ENCODE measurements around the gene GRID2IP. TPM values are rescaled to one million over a fixed set of nuclear protein-coding genes. Genes with fewer than 3 reads are reported as not detected.

The GRID2IP gene
- 0.12 TPM in 1 of 2 replicates, not detected in the other for total RNA-seq

GRCh38 chr7:6551016-6551511 is at the start of gene GRID2IP:
Gene GRID2IP (minus strand): TSS chr7:6551461. CDS start chr7:6551436, 25 bp downstream.

GRCh38 chr7:6589829-6590644 is 38.8 kb upstream of the GRID2IP start, which contains the start of gene INTS15:
Gene INTS15 (plus strand): TSS chr7:6590021. CDS start chr7:6590284, 263 bp downstream.

DNA sequence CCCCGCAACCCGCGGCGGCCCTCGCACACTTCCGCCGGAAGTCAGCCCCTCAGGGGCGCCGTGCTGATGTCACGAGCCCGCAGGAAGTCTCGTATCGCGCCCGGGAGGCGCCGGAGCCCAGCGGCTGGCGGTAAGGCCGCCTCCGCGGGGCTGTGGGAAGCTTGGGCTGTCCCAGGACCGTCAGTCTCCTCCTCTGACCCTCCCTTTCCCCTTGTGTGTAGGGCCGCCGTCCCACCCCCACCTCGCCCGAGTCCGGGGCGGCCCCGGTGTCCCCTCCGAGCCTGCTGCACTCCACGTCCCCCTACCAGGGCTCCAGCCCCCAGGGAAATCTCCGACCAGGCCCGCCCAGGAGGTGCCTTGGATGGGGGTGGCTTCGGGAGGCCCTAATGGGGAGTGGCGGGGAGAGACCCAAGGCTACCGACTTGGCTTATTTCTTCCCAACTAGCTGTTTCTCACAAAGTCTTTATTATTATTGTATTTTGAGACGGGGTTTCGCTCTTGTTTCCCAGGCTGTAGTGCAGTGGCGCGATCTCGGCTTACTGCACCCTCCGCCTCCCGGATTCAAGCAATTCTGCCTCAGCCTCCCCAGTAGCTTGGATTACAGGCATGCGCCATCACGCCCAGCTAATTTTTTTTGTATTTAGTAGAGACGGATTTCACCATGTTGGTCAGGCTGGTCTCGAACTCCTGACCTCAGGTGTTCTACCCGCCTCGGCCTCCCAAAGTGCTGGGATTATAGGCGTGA is 26.3 kb upstream of the GRID2IP start, which contains the start of gene ZDHHC4:
Gene ZDHHC4 (plus strand): TSS at position 86 of the 745 bp plus-strand sequence. CDS start 3,108 bp downstream, outside the sequence.

DNA sequence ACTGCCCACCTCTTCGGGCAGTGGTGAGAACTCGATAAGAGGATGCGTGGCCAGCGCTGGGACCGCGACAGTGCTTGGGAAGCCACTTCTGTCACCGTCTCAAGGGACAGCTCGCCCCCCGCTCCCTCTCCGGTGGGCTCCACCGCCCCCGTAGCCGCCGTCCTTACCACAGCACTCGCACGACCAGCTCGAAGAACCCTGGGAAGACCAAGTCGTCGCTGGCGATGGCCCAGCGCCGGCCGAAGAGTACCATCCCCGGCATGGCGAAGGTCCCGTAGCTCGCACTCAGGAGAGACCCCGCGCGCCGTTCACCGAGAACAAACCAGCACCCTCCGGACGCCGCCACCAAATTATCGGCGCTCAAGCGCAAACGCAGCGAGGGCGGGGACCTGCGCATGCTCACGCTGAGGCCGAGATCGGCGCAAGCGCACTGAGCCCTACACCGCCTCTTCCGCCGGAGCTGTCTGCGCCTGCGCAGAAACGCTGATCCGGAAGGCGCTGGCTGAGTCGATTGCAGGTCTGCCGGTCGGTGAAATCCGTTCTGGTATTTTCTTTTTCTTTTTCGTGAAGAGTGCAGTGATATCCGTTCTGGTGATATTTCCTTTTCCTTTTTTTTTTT is 103.6 kb downstream of the GRID2IP start, which contains the start of gene DAGLB:
Gene DAGLB (minus strand): TSS at position 374 of the 619 bp plus-strand sequence. CDS start 112 bp downstream, at position 262.

Other genes starting within 250 kb of the GRID2IP start
- 19.3 and 21.6 TPM in 2 replicates for gene FAM220A, start 202.5 kb downstream of the GRID2IP start, total RNA-seq
- 59.6 and 68.4 TPM in 2 replicates for gene RAC1, start 176.9 kb downstream of the GRID2IP start, total RNA-seq
- 16.7 and 17.2 TPM in 2 replicates for gene DAGLB, start 103.5 kb downstream of the GRID2IP start, total RNA-seq
- 221 and 231 TPM in 2 replicates for gene KDELR2, start 67.3 kb downstream of the GRID2IP start, total RNA-seq
- gene ZDHHC4, start 26.0 kb upstream of the GRID2IP start, total RNA-seq, result 41.2 and 43.8 TPM in 2 replicates
- 12.5 and 13.6 TPM in 2 replicates for gene INTS15, start 38.6 kb upstream of the GRID2IP start, total RNA-seq
- gene ZNF853, start 64.1 kb upstream of the GRID2IP start, total RNA-seq, result 0.24 and 0.32 TPM in 2 replicates
- 20.2 and 20.3 TPM in 2 replicates for gene ZNF316, start 85.9 kb upstream of the GRID2IP start, total RNA-seq
- 23.3 and 27.9 TPM in 2 replicates for gene ZNF12, start 155.5 kb upstream of the GRID2IP start, total RNA-seq
- gene RSPH10B2, start 202.6 kb upstream of the GRID2IP start, total RNA-seq, result under 0.01 and 0.73 TPM in 2 replicates

Measured in hair follicle dermal papilla cell (primary cell).